Osteoblast (primary cell): Measurements from ENCODE around the gene TTC9C. TPM values are rescaled to one million over a fixed set of nuclear protein-coding genes. Genes with fewer than 3 reads are reported as not detected.
"Not testable (repeated sequence)": the region's sequence is repeated elsewhere in the genome, so short reads cannot be mapped to it uniquely, and the experiment has no call there.

Source experiments
- DNase-seq: peaks from one replicate; pipeline ENCODE4 v3.0.0; 2011; ENCODE audit warnings: low spot score, mixed read lengths; ENCODE audit not compliant: insufficient read length; ENCODE audit errors: missing footprints
- H2AFZ ChIP-seq: 2 replicates; pipeline ENCODE4 v1.6.0; 2011; ENCODE audit warnings: mild to moderate bottlenecking, low read length
- H3K27ac ChIP-seq: 2 replicates; pipeline ENCODE4 v1.5.1; 2011; ENCODE audit warnings: mild to moderate bottlenecking, low read depth, low read length, moderate library complexity
- H3K27me3 ChIP-seq: 2 replicates; pipeline ENCODE4 v1.6.0; 2012; ENCODE audit warnings: mild to moderate bottlenecking, control low read depth, inconsistent platforms, low read length, moderate library complexity; ENCODE audit not compliant: insufficient read depth
- H3K36me3 ChIP-seq: 2 replicates; pipeline ENCODE4 v1.5.1; 2011; ENCODE audit warnings: mild to moderate bottlenecking, low read length, control low read depth, moderate library complexity; ENCODE audit not compliant: insufficient read depth
- H3K4me1 ChIP-seq: 2 replicates; pipeline ENCODE4 v1.5.1; 2011; ENCODE audit warnings: mild to moderate bottlenecking, low read length, control low read depth, moderate library complexity; ENCODE audit not compliant: insufficient read depth
- H3K4me2 ChIP-seq: 2 replicates; pipeline ENCODE4 v1.6.0; 2011; ENCODE audit warnings: mild to moderate bottlenecking, low read length; ENCODE audit not compliant: insufficient read depth
- H3K4me3 ChIP-seq: fragments of 200-600 bp; sonication (generic); 3 replicates; pipeline ENCODE4 v1.5.1; 2012; ENCODE audit warnings: mild to moderate bottlenecking, low read length, inconsistent platforms; ENCODE audit not compliant: insufficient read depth
- H3K79me2 ChIP-seq: 2 replicates; pipeline ENCODE4 v1.6.0; 2012; ENCODE audit warnings: mild to moderate bottlenecking, low read length, control low read depth, inconsistent platforms; ENCODE audit not compliant: insufficient read depth
- H3K9me3 ChIP-seq: 2 replicates; pipeline ENCODE4 v1.5.1; 2011; ENCODE audit warnings: low read depth, low read length, control low read depth
- H4K20me1 ChIP-seq: 2 replicates; pipeline ENCODE4 v1.6.0; 2012; ENCODE audit warnings: mild to moderate bottlenecking, low read length, control low read depth; ENCODE audit not compliant: insufficient read depth
- total RNA-seq: library from RNA; depleted of rRNA; stranded (reverse); fragments of >200 nt; gene quantifications from 2 replicates; pipeline ENCODE4 v1.2.3, GENCODE V29; 2012
- TF ChIP-seq, protein P1 (sequence below): IDR thresholded peaks from 2 replicates; pipeline ENCODE4 v1.5.1; 2011; ENCODE audit warnings: mild to moderate bottlenecking, low read depth, low read length, moderate library complexity; ENCODE audit errors: extremely low read depth

The TTC9C gene
- total RNA-seq, 1 donor: 34.0 TPM

DNA sequence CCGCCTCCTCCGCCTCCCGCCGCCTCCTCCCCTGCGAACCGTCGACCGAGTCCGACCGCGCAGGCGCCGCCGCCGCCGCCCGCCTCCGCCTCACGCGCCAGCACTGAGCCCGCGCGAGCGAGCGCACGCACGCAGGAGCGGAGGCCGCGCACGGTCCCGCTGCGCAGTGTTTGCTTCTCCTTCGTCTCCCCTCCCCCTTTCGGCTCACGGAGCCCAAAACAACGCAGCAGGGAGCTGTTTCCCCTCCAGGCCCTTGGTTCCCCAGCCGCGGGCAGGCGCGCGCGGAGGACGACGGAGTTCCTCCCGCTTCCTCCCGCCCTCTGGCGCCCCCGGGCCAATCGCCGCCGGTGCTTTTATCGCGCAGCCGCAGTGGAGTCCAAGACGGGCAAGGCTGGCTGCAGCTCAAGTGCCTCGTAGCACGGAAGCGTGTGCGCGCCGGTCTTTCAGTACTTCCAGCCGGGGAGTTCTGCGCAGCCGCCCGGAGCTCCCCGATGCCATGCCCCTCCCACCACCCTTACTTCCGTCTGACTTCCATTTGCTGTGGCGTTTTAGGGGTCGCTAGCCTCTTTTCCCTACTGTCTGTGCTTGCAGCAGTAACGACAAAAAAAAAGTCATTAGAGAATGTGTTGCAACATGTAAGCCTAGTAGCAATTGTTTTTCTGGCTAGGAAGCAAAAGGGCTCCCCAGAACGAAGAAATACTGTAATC, 968 bp upstream of the TTC9C start, which contains the start of gene HNRNPUL2:
Gene HNRNPUL2 (minus strand): TSS at position 293 of the 707 bp plus-strand sequence. CDS start 301 bp downstream, outside the sequence.
- Histone ChIP-seq H3K4me3 (peak within 1 kb of the TSS; percentile 98), H3K36me3 (peaks cover 22% of the 10 kb centered on the region)

DNA sequence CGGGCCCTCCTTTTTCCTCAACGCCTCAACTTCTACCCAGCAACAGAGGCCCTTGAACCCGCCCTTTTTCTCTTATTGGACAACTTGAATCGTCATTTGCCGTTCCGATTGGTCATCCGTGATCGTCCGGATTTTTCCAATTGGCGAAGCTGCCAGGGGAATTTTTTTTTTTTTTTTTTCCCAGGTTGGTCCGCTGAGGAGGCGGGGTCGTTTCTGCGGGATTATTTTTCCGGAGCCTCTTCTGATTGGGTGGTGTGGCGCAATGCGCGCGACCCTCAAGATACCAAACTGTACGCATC, 465 bp upstream of the TTC9C start:
- TF ChIP-seq, protein P1, sequence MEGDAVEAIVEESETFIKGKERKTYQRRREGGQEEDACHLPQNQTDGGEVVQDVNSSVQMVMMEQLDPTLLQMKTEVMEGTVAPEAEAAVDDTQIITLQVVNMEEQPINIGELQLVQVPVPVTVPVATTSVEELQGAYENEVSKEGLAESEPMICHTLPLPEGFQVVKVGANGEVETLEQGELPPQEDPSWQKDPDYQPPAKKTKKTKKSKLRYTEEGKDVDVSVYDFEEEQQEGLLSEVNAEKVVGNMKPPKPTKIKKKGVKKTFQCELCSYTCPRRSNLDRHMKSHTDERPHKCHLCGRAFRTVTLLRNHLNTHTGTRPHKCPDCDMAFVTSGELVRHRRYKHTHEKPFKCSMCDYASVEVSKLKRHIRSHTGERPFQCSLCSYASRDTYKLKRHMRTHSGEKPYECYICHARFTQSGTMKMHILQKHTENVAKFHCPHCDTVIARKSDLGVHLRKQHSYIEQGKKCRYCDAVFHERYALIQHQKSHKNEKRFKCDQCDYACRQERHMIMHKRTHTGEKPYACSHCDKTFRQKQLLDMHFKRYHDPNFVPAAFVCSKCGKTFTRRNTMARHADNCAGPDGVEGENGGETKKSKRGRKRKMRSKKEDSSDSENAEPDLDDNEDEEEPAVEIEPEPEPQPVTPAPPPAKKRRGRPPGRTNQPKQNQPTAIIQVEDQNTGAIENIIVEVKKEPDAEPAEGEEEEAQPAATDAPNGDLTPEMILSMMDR: no peak
- Histone ChIP-seq H3K79me2 (peaks cover 76% of the 10 kb centered on the region), H3K4me1 (peaks cover 19% of the 10 kb centered on the region), H3K4me3 (peak overlapping the region; percentile 98), H4K20me1 (peaks cover 33% of the 10 kb centered on the region), H3K36me3 (peaks cover 17% of the 10 kb centered on the region), H3K9me3 (no peaks in the 10 kb centered on the region), H3K27ac (peak overlapping the region; percentile 87), H2AFZ (peak overlapping the region; percentile 97), H3K4me2 (peak overlapping the region; percentile 87), H3K27me3 (no peaks in the 10 kb centered on the region)
- peak; percentile 98 for DNase-seq

More for the DNA sequence above, 968 bp upstream of the TTC9C start, which contains the start of gene HNRNPUL2:
- H3K27me3 ChIP-seq: no peaks in the 10 kb centered on the region
- peaks cover 77% of the 10 kb centered on the region for H3K79me2 ChIP-seq
- peak within 1 kb of the TSS; percentile 87 for H3K4me2 ChIP-seq
- DNase-seq: peak; percentile 99
- peak within 1 kb of the TSS; percentile 87 for H3K27ac ChIP-seq
- peak within 1 kb of the TSS; percentile 97 for H2AFZ ChIP-seq
- peaks cover 33% of the 10 kb centered on the region for H4K20me1 ChIP-seq
- no peaks in the 10 kb centered on the region for H3K9me3 ChIP-seq
- H3K4me1 ChIP-seq: peaks cover 19% of the 10 kb centered on the region
- TF ChIP-seq, protein P1: no peak

DNA sequence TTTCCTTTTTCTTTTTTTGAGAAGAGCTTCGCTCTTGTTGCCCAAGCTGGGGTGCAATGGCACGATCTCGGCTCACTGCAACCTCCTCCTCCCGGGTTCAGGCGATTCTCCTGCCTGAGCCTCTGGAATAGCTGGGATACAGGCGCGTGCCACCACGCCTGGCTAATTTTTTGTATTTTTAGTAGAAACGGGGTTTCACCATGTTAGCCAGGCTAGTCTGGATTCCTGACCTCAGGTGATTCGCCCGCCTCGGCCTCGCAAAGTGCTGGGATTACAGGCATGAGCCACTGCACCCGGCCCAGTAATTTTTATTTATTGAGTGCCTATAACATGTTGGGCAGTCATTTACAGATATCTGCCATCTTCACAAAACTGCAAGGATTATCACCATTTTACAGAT, 1.8 kb downstream of the TTC9C start:
- peak overlapping the region; percentile 98 for H3K4me3 ChIP-seq
- not testable (repeated sequence) for H2AFZ ChIP-seq, H3K9me3 ChIP-seq, DNase-seq, H3K27me3 ChIP-seq, H3K4me1 ChIP-seq
- H3K79me2 ChIP-seq: peaks cover 70% of the 10 kb centered on the region
- peak overlapping the region; percentile 87 for H3K4me2 ChIP-seq
- H3K27ac ChIP-seq: peak overlapping the region; percentile 53
- H4K20me1 ChIP-seq: peaks cover 20% of the 10 kb centered on the region
- H3K36me3 ChIP-seq: peaks cover 17% of the 10 kb centered on the region

DNA sequence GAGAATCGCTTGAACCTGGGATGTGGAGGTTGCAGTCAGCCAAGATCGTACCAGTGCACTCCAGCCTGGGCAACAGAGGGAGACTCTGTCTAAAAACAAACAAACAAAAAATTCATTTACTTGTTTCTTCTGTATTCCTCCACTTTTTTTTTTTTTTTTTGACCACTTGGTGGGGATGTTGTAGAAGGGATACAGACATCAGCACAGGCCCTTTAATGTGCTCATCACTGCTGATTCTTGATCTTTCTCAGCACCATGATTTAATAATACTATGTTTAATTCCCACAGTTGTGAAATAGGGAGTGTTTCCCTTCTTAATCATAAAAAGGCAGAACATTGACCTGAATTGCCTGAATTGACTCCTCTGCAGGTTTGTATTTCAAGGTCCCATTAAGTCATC, 4.5 kb downstream of the TTC9C start:
- TF ChIP-seq, protein P1: peak; percentile 33
- Histone ChIP-seq H3K79me2 (peaks cover 56% of the 10 kb centered on the region), H3K4me2 (no peak overlapping the region), H3K9me3 (no peaks in the 10 kb centered on the region), H3K36me3 (peaks cover 36% of the 10 kb centered on the region), H3K4me1 (peaks cover 9% of the 10 kb centered on the region), H2AFZ (no peak overlapping the region), H4K20me1 (peaks cover 3% of the 10 kb centered on the region), H3K27me3 (no peaks in the 10 kb centered on the region), H3K4me3 (no peak overlapping the region), H3K27ac (no peak overlapping the region)
- no peak for DNase-seq
